SK-N-SH treated with all-trans-retinoic acid at 6 μM for 48 hours (cell line): ENCODE measurements around the gene ARMC2.

Source experiments
- ATAC-seq: fragments of 200-7000 bp; cut with Tn5 transposase; 3 replicates; pipeline ENCODE4 v1.9.1; 2020; ENCODE audit warnings: mild to moderate bottlenecking, moderate library complexity
- ARNTL ChIP-seq: fragments of 450-650 bp; formaldehyde crosslinking; IDR thresholded peaks from 2 replicates; pipeline ENCODE4 v1.5.0; 2020; ENCODE audit warnings: low read depth, mild to moderate bottlenecking, moderate library complexity, borderline replicate concordance
- BACH2 ChIP-seq: fragments of 250-450 bp; sonication (Bioruptor Pico); IDR thresholded peaks from 2 replicates; pipeline ENCODE4 v1.9.0; 2021; ENCODE audit warnings: mild to moderate bottlenecking, borderline replicate concordance
- CREB5 ChIP-seq: fragments of 250-450 bp; sonication (Bioruptor Pico); IDR thresholded peaks from 2 replicates; pipeline ENCODE4 v1.5.1; 2020; ENCODE audit warnings: low read depth, mild to moderate bottlenecking, moderate library complexity
- CSDC2 ChIP-seq: fragments of 250-450 bp; sonication (Bioruptor Pico); IDR thresholded peaks from 2 replicates; pipeline ENCODE4 v1.5.0; 2020; ENCODE audit warnings: mild to moderate bottlenecking, moderate library complexity
- ESRRG ChIP-seq: fragments of 250-450 bp; sonication (Bioruptor Pico); IDR thresholded peaks from 2 replicates; pipeline ENCODE4 v1.6.1; 2021; ENCODE audit warnings: mild to moderate bottlenecking
- GLIS3 ChIP-seq: fragments of 250-450 bp; sonication (Bioruptor Pico); IDR thresholded peaks from 2 replicates; pipeline ENCODE4 v1.5.0; 2020; ENCODE audit warnings: mild to moderate bottlenecking, moderate library complexity
- ISL1 ChIP-seq: fragments of 250-450 bp; sonication (Bioruptor Pico); IDR thresholded peaks from 2 replicates; pipeline ENCODE4 v2.1.2; 2022; ENCODE audit warnings: mild to moderate bottlenecking, moderate library complexity
- OSR1 ChIP-seq: fragments of 250-450 bp; sonication (Bioruptor Pico); IDR thresholded peaks from 2 replicates; pipeline ENCODE4 v1.8.0; 2022; ENCODE audit warnings: moderate library complexity, mild to moderate bottlenecking, inconsistent platforms
- PATZ1 ChIP-seq: fragments of 250-450 bp; sonication (Bioruptor Pico); IDR thresholded peaks from 2 replicates; pipeline ENCODE4 v1.8.0; 2020; ENCODE audit warnings: mild to moderate bottlenecking, moderate library complexity, borderline replicate concordance
- POU6F1 ChIP-seq: fragments of 250-450 bp; sonication (Bioruptor Pico); IDR thresholded peaks from 2 replicates; pipeline ENCODE4 v1.8.0; 2021; ENCODE audit warnings: low read depth, mild to moderate bottlenecking, moderate library complexity, borderline replicate concordance
- PPARA ChIP-seq: fragments of 250-450 bp; sonication (Bioruptor Pico); IDR thresholded peaks from 2 replicates; pipeline ENCODE4 v1.5.0; 2020; ENCODE audit warnings: mild to moderate bottlenecking, borderline replicate concordance
- RARB ChIP-seq: fragments of 250-450 bp; sonication (Bioruptor Pico); IDR thresholded peaks from 2 replicates; pipeline ENCODE4 v1.8.0; 2021; ENCODE audit warnings: mild to moderate bottlenecking, moderate library complexity
- SNAI2 ChIP-seq: fragments of 250-450 bp; sonication (Bioruptor Pico); IDR thresholded peaks from 2 replicates; pipeline ENCODE4 v1.5.0; 2020; ENCODE audit warnings: mild to moderate bottlenecking, moderate library complexity
- TCF4 ChIP-seq: fragments of 250-450 bp; sonication (Bioruptor Pico); IDR thresholded peaks from 2 replicates; pipeline ENCODE4 v1.8.0; 2021; ENCODE audit warnings: mild to moderate bottlenecking, moderate library complexity, borderline replicate concordance
- TOX ChIP-seq: fragments of 250-450 bp; sonication (Bioruptor Pico); IDR thresholded peaks from 2 replicates; pipeline ENCODE4 v1.8.0; 2021; ENCODE audit warnings: mild to moderate bottlenecking, moderate library complexity, borderline replicate concordance
- TSHZ2 ChIP-seq: fragments of 250-450 bp; sonication (Bioruptor Pico); IDR thresholded peaks from 2 replicates; pipeline ENCODE4 v1.5.0; 2020; ENCODE audit warnings: mild to moderate bottlenecking, moderate library complexity
- ZC3H10 ChIP-seq: fragments of 250-450 bp; sonication (Bioruptor Pico); IDR thresholded peaks from 2 replicates; pipeline ENCODE4 v1.5.1; 2021; ENCODE audit warnings: mild to moderate bottlenecking, moderate library complexity
- ZFP3 ChIP-seq: fragments of 250-450 bp; sonication (Bioruptor Pico); IDR thresholded peaks from 2 replicates; pipeline ENCODE4 v1.5.0; 2020; ENCODE audit warnings: mild to moderate bottlenecking, moderate library complexity
- ZFP30 ChIP-seq: fragments of 450-650 bp; formaldehyde crosslinking; IDR thresholded peaks from 2 replicates; pipeline ENCODE4 v1.5.0; 2022; ENCODE audit warnings: mild to moderate bottlenecking, moderate library complexity
- ZNF565 ChIP-seq: fragments of 450-650 bp; formaldehyde crosslinking; conservative IDR thresholded peaks from 2 replicates; pipeline ENCODE4 v1.5.0; 2020; ENCODE audit warnings: low read depth, mild to moderate bottlenecking, moderate library complexity
- ZNF70 ChIP-seq: fragments of 450-650 bp; formaldehyde crosslinking; IDR thresholded peaks from 2 replicates; pipeline ENCODE4 v1.5.0; 2020; ENCODE audit warnings: mild to moderate bottlenecking, moderate library complexity
- ZNF8 ChIP-seq: fragments of 450-650 bp; formaldehyde crosslinking; IDR thresholded peaks from 2 replicates; pipeline ENCODE4 v1.5.0; 2020; ENCODE audit warnings: mild to moderate bottlenecking, moderate library complexity
- TF ChIP-seq, protein P1 (sequence below): fragments of 250-450 bp; sonication (Bioruptor Pico); IDR thresholded peaks from 2 replicates; pipeline ENCODE4 v1.5.1; 2021; ENCODE audit warnings: mild to moderate bottlenecking, moderate library complexity

ARMC2 gene

DNA sequence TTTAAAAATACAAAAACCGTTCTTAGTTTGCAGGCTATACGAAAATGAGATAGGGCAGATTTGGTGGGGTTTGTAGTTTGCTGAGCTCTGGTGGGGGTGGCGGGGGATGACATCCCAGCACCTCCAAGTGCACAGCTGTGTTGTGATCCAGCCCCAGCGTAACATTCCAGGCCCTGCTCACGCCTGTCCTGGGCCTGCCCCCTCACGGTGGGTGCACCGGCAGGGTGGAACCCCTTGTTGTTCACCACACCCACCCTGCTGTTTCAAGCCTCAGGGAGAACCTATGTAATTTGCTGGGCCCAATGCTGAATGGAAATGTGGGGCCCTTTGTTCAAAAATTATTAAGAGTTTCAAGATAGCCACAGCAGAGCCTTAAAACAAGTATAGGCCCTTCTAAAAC, 25.0 kb downstream of the ARMC2 start:
- TF ChIP-seq TCF4 (no peak), TOX (no peak), ESRRG (CRISPR knock-in tag) (no peak), RARB (CRISPR knock-in tag) (no peak), SNAI2 (CRISPR knock-in tag) (no peak), CREB5 (CRISPR knock-in tag) (no peak), ZNF565 (no peak), OSR1 (CRISPR knock-in tag) (no peak), CSDC2 (CRISPR knock-in tag) (no peak), GLIS3 (CRISPR knock-in tag) (no peak), ZC3H10 (CRISPR knock-in tag) (no peak), ZFP30 (no peak), ARNTL (no peak), TSHZ2 (CRISPR knock-in tag) (no peak), ZFP3 (CRISPR knock-in tag) (no peak), PATZ1 (CRISPR knock-in tag) (no peak), ISL1 (CRISPR knock-in tag) (no peak)
- TF ChIP-seq, all 23 proteins: peak for 0
- no peak for ATAC-seq

DNA sequence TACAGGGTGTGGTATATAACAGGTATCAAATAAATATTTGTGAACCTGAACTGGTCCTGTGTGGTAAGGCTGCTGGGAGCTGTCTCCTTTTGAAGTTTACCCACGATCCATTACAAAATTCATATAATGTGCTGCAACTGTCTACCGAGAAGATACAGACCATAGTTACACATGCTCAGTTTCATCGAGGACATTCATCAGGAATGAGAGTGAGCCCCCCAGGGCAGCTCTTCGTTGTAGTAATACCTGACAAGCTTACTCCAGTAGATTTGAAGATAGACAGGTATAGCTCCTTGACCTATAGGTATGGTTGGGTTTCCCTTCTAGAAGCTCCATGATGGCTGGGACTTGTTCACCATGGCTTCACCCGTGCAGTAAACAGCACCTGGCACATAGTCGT, 25.7 kb downstream of the ARMC2 start:
- no peak for TF ChIP-seq BACH2
- no peak for TF ChIP-seq ZFP30
- TF ChIP-seq GLIS3 (CRISPR knock-in tag): no peak
- TF ChIP-seq OSR1 (CRISPR knock-in tag): no peak
- TF ChIP-seq ZC3H10 (CRISPR knock-in tag): no peak
- no peak for TF ChIP-seq ZNF8 (CRISPR knock-in tag)
- no peak for TF ChIP-seq POU6F1 (CRISPR knock-in tag)
- TF ChIP-seq TCF4: no peak
- TF ChIP-seq PATZ1 (CRISPR knock-in tag): no peak
- no peak for TF ChIP-seq PPARA (CRISPR knock-in tag)
- TF ChIP-seq SNAI2 (CRISPR knock-in tag): no peak
- no peak for TF ChIP-seq CSDC2 (CRISPR knock-in tag)
- no peak for TF ChIP-seq RARB (CRISPR knock-in tag)
- no peak for TF ChIP-seq ZNF70 (CRISPR knock-in tag)
- no peak for TF ChIP-seq ISL1 (CRISPR knock-in tag)
- no peak for TF ChIP-seq TOX
- TF ChIP-seq ESRRG (CRISPR knock-in tag): no peak
- no peak for TF ChIP-seq ARNTL
- TF ChIP-seq, protein P1, sequence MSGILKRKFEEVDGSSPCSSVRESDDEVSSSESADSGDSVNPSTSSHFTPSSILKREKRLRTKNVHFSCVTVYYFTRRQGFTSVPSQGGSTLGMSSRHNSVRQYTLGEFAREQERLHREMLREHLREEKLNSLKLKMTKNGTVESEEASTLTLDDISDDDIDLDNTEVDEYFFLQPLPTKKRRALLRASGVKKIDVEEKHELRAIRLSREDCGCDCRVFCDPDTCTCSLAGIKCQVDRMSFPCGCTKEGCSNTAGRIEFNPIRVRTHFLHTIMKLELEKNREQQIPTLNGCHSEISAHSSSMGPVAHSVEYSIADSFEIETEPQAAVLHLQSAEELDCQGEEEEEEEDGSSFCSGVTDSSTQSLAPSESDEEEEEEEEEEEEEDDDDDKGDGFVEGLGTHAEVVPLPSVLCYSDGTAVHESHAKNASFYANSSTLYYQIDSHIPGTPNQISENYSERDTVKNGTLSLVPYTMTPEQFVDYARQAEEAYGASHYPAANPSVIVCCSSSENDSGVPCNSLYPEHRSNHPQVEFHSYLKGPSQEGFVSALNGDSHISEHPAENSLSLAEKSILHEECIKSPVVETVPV: no peak
- no peak for TF ChIP-seq ZFP3 (CRISPR knock-in tag)
- ATAC-seq: no peak
